Heart left ventricle (tissue), 16 donors: Measurements from ENCODE around the gene PIK3AP1. TPM values are rescaled to one million over a fixed set of nuclear protein-coding genes. Genes with fewer than 3 reads are reported as not detected.

Experiments used
- ATAC-seq, 4 donors: fragments of 200-7000 bp; cut with Tn5 transposase; one replicate each; pipeline ENCODE4 v1.9.1; 2020 to 2022; ENCODE audit warnings: moderate library complexity in 4 of 4, mild to moderate bottlenecking in 3 of 4, moderate number of reproducible peaks in 1 of 4
- DNase-seq, 5 donors: peaks; one replicate each; pipeline ENCODE4 v3.0.0-alpha.2; 2020
- H3K27ac ChIP-seq, 12 donors: fragments of 200-600 bp; sonication (generic) in 4 of 12; one replicate each; pipeline versions ENCODE4 v1.5.0 to v1.8.0; 2016 to 2022; ENCODE audit warnings: mild to moderate bottlenecking in 2 of 12
- H3K27me3 ChIP-seq, 9 donors: fragments of 200-600 bp; sonication (generic) in 2 of 9; one replicate each; pipeline versions ENCODE4 v1.5.1 to v1.8.0; 2016 to 2022; ENCODE audit warnings: mild to moderate bottlenecking in 3 of 9
- H3K36me3 ChIP-seq, 9 donors: fragments of 200-600 bp; sonication (generic) in 2 of 9; one replicate each; pipeline versions ENCODE4 v1.5.0 to v1.8.0; 2018 to 2022; ENCODE audit warnings: mild to moderate bottlenecking in 2 of 9
- H3K4me1 ChIP-seq, 12 donors: fragments of 200-600 bp; sonication (generic) in 4 of 12; one replicate each; pipeline versions ENCODE4 v1.5.0 to v1.8.0; 2016 to 2022; ENCODE audit warnings: mild to moderate bottlenecking in 3 of 12
- H3K4me3 ChIP-seq, 12 donors: fragments of 200-600 bp; sonication (generic) in 4 of 12; one replicate each; pipeline versions ENCODE4 v1.5.0 to v1.8.0; 2017 to 2022; ENCODE audit warnings: mild to moderate bottlenecking in 9 of 12, moderate library complexity in 4 of 12
- H3K9me3 ChIP-seq, 12 donors: fragments of 200-600 bp; sonication (generic) in 4 of 12; one replicate each; pipeline versions ENCODE4 v1.5.0 to v1.8.0; 2016 to 2022; ENCODE audit warnings: mild to moderate bottlenecking in 1 of 12
- CTCF ChIP-seq, 12 donors: fragments of 200-600 bp; sonication (generic) in 4 of 12; IDR thresholded peaks; one replicate each; pipeline versions ENCODE4 v1.5.0 to v1.8.0; 2018 to 2022; ENCODE audit warnings: antibody characterized with exemption in 12 of 12, mild to moderate bottlenecking in 5 of 12
- POLR2A ChIP-seq, 2 donors: fragments of 450-650 bp; IDR thresholded peaks; one replicate each; pipeline ENCODE4 v1.6.1; 2017; ENCODE audit warnings: antibody characterized with exemption in 2 of 2, mild to moderate bottlenecking in 2 of 2, moderate library complexity in 2 of 2
- WGBS, 4 donors: extraction: QIAGEN DNeasy Blood & Tissue Kit in 2 of 4; methylation state at CpG; one replicate each; pipeline versions ENCODE4 v1.1.5 to v1.1.7; 2013 to 2018; 5-methylcytosine and 5-hydroxymethylcytosine counted together
- intact Hi-C, 10 donors: fragments of 100-400 bp; cut with DNase I; formaldehyde crosslinking; loops; one replicate each; pipeline versions ENCODE4 v1.11.1 to v1.14.2; 2022
- polyA plus RNA-seq, 2 donors: library from polyadenylated mRNA; stranded (reverse); fragments of 200-250 nt; gene quantifications; one replicate each; pipeline ENCODE4 v1.2.3, GENCODE V29; 2013
- total RNA-seq, 9 donors: library from RNA; depleted of rRNA in 2 of 9; stranded (reverse); fragments of >200 nt in 2 of 9; fragmentation: NEBNext Ultra II Directional in 3 of 9; extraction: Animal tissue kit (Norgen Biotek cat#: 25700) in 3 of 9; gene quantifications; one replicate each; pipeline versions ENCODE4 v1.1.0 to v1.2.4, GENCODE V29; 2016 to 2023
- donor health status: ischemic (EF 13 %, LVEDD 7.1; RV severe dilation, severe dysfunction).
- donor health status: healthy with polysubstance abuse.
- donor health status: DM: no; HTN: yes; CAD: no.
- donor health status: DM: no; HTN: no; CAD: no.
- donor health status: ischemic (EF 25% LVEDD 6.9; RV normal size, moderate dysfunction).
- donor health status: ischemic (EF 25% LVEDD 5.7; RV mildly dilated, moderate dysfunction).
- donor health status: healthy.
- donor health status: DM: yes; HTN: yes; CAD: no.
- donor health status: ischemic (EF 35%, LVEDD 5.7; RV mildly dilated, moderate dysfunction).
- donor health status: nonischemic (EF 11% LVEDD 7.7; RV severe dilation, severe dysfunction).
- donor health status: DM: yes; HTN: yes; CAD: no.
- donor health status: PGD.
- donor health status: ischemic (EF 29% LVEDD 5.4; RV normal size, mild dysfunction).
- donor health status: nonischemic (EF 23%, LVEDD 6.1; RV moderate dilation, normal function).

Gene PIK3AP1
- total and polyA plus RNA-seq, 11 donors: 1.3 to 37.9 (median 4.4) TPM

DNA sequence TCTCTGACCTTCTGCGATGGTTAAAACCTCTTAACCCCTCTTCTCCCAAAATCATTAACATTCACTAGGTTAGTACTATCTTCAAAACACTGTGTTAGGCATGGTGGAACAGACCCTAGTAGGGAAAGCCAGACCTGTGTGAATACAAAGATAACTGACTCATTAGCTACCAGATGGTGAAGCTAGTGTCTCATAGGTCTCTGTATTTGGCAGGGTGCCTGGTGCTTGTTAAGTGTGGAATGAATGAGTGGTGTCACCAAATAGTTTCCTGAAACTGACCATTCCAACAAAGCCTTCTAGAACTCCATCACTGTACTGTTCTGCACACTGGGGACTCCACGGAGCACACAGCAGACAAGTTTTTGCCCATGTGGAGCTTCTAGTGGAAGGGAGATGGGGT is 105.8 kb downstream of the PIK3AP1 start:
- DNase-seq (peak in 2 of 5 donors; percentile 31 to 55), ATAC-seq (peak in 2 of 4 donors; percentile 20 to 29)
- intact Hi-C loops: no loop called here
- WGBS, 4 donors: 53 to 68% (median 59%) methylated on average over 2 of the region's 2 CpGs
- no peaks in the 10 kb centered on the region for H3K27me3 ChIP-seq
- H3K4me1 ChIP-seq: peaks cover 0 to 29% (median 14%) of the 10 kb centered on the region in 12 donors
- no peak overlapping the region for H3K4me3 ChIP-seq
- H3K9me3 ChIP-seq: no peaks in the 10 kb centered on the region
- no peak for TF ChIP-seq CTCF (IDR thresholded peaks at IDR 0.05)
- no peak for TF ChIP-seq POLR2A (IDR thresholded peaks at IDR 0.05)
- peaks cover 0 to 52% (median 0%) of the 10 kb centered on the region in 9 donors for H3K36me3 ChIP-seq
- H3K27ac ChIP-seq: no peak overlapping the region

DNA sequence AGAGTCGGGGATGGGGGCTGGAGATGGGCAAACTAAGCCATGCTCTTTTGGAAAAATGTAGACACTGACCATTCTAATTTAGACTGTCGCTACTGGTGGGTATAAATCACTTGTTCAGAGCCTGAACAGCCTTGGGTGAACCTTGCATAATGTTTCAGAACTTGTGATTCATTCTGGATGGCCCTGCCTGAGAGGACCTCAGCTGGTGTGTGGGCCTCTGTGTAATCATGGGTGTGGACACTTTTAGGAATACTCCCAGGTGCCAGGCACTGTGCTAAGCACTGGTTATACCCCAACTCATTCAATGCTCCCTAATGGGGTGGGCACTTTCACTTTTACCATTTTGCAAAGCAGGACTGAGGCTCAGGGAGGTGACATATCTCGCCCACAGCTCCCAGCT is 106.7 kb downstream of the PIK3AP1 start:
- Histone ChIP-seq H3K4me1 (peaks cover 0 to 19% (median 8%) of the 10 kb centered on the region in 12 donors), H3K27me3 (no peaks in the 10 kb centered on the region), H3K36me3 (peaks cover 0 to 53% (median 0%) of the 10 kb centered on the region in 9 donors), H3K9me3 (no peaks in the 10 kb centered on the region), H3K4me3 (no peak overlapping the region), H3K27ac (no peak overlapping the region)
- DNase-seq (no peak), ATAC-seq (no peak)
- intact Hi-C loops: no loop called here
- WGBS, 4 donors: 88 to 91% (median 89%) methylated on average over 3 of the region's 3 CpGs
- TF ChIP-seq CTCF (IDR thresholded peaks at IDR 0.05): no peak

GRCh38 chr10:96612055-96612830 is 108.1 kb downstream of the PIK3AP1 start:
- 83 to 89% (median 86%) methylated on average over 8 of the region's 8 CpGs for WGBS, 4 donors
- no peak overlapping the region for H3K27ac ChIP-seq
- peaks cover 0 to 52% (median 0%) of the 10 kb centered on the region in 9 donors for H3K36me3 ChIP-seq
- ATAC-seq: no peak
- no peak for TF ChIP-seq CTCF (IDR thresholded peaks at IDR 0.05)
- no peak for TF ChIP-seq POLR2A (IDR thresholded peaks at IDR 0.05)
- no peak for DNase-seq
- no peaks in the 10 kb centered on the region for H3K27me3 ChIP-seq
- H3K4me1 ChIP-seq: peaks cover 0 to 8% (median 5%) of the 10 kb centered on the region in 12 donors
- H3K9me3 ChIP-seq: no peaks in the 10 kb centered on the region
- no peak overlapping the region for H3K4me3 ChIP-seq
- intact Hi-C loops: no loop called here

GRCh38 chr10:96610817-96611216 is 109.5 kb downstream of the PIK3AP1 start:
- H3K9me3 ChIP-seq: no peaks in the 10 kb centered on the region
- ATAC-seq (no peak), DNase-seq (no peak)
- TF ChIP-seq CTCF (IDR thresholded peaks at IDR 0.05): no peak
- no peak for TF ChIP-seq POLR2A (IDR thresholded peaks at IDR 0.05)
- no peaks in the 10 kb centered on the region for H3K27me3 ChIP-seq
- H3K4me1 ChIP-seq: peaks cover 0 to 13% (median 6%) of the 10 kb centered on the region in 12 donors
- peaks cover 0 to 52% (median 0%) of the 10 kb centered on the region in 9 donors for H3K36me3 ChIP-seq
- no peak overlapping the region for H3K27ac ChIP-seq
- no peak overlapping the region for H3K4me3 ChIP-seq
- WGBS, 4 donors: 67 to 78% (median 74%) methylated on average over 6 of the region's 6 CpGs
- intact Hi-C loops: no loop called here
